AG04450 (cell line): ENCODE data around the gene TRMT2A. TPM values are rescaled to one million over a fixed set of nuclear protein-coding genes. Genes with fewer than 3 reads are reported as not detected.
A peak's percentile ranks its signal among the peaks of the same experiment; 100 is the strongest.

ENCODE experiments used
- CTCF ChIA-PET: fragments of 300-600, 350-600 bp; formaldehyde crosslinking; extraction: SDS; loops from one replicate; lab custom pipeline; 2022; ENCODE audit warnings: antibody characterized with exemption, inconsistent platforms; lab: Charles Lee
- POLR2A ChIA-PET: fragments of 350-600 bp; formaldehyde crosslinking; extraction: SDS; loops from one replicate; lab custom pipeline; 2021; ENCODE audit warnings: antibody characterized with exemption, inconsistent platforms; lab: Yijun Ruan, JAX
- DNase-seq: peaks from one replicate; pipeline ENCODE4 v3.0.0-alpha.2; 2011; ENCODE audit warnings: low read depth, low spot score
- H3K27ac ChIP-seq: one replicate; pipeline ENCODE4 v1.5.1; 2012; ENCODE audit warnings: low read depth, low read length, control low read depth
- H3K27me3 ChIP-seq: one replicate; pipeline ENCODE4 v1.6.0; 2012; ENCODE audit warnings: low read length; ENCODE audit not compliant: control insufficient read depth, insufficient read depth
- H3K4me3 ChIP-seq: 2 replicates; pipeline ENCODE4 v1.5.1; 2011; ENCODE audit warnings: mild to moderate bottlenecking, low read depth, low read length, control low read depth
- H3K9me3 ChIP-seq: 2 replicates; pipeline ENCODE4 v1.5.1; 2012; ENCODE audit warnings: low read length; ENCODE audit not compliant: control insufficient read depth, insufficient read depth
- CTCF ChIP-seq: IDR thresholded peaks from 2 replicates; pipeline ENCODE4 v1.5.1; 2011; ENCODE audit warnings: low read depth, low read length, control low read depth, inconsistent platforms
- polyA plus RNA-seq: library from polyadenylated mRNA; depleted of rRNA; stranded (reverse); fragments of >200 nt; gene quantifications from 2 replicates; pipeline ENCODE4 v1.2.3, GENCODE V29; 2011

Gene TRMT2A
- polyA plus RNA-seq, 1 experiment = 15.6 TPM

- DNase-seq = no peak
- no peak overlapping the region for H3K27ac ChIP-seq
- no peak overlapping the region for H3K4me3 ChIP-seq
- no peaks in the 10 kb centered on the region for H3K27me3 ChIP-seq
- CTCF ChIA-PET = interaction anchor here (1.2 kb wide), 1 partner anchor 20 kb away, joined by 3 read pairs; no protein-coding TSS in a partner anchor
- POLR2A ChIA-PET = interaction anchor here (0.6 to 1.3 kb wide), 2 partner anchors 10 to 12 kb away, joined by 3 to 5 read pairs; no protein-coding TSS in a partner anchor
- H3K9me3 ChIP-seq = no peaks in the 10 kb centered on the region
- TF ChIP-seq CTCF = no peak
Observed at GRCh38 chr22:20090730-20091240, 26.2 kb downstream of the TRMT2A start.

- no peak for DNase-seq
- ChIA-PET POLR2A (interaction anchor here (0.6 to 1.3 kb wide), 3 partner anchors 9 to 32 kb away, joined by 3 to 5 read pairs (median 5); no protein-coding TSS in a partner anchor), CTCF (interaction anchor here (1.2 kb wide), 1 partner anchor 21 kb away, joined by 3 read pairs; no protein-coding TSS in a partner anchor)
- no peaks in the 10 kb centered on the region for H3K9me3 ChIP-seq
- no peak overlapping the region for H3K4me3 ChIP-seq
- peak overlapping the region; percentile 57 for H3K27ac ChIP-seq
- no peaks in the 10 kb centered on the region for H3K27me3 ChIP-seq
- TF ChIP-seq CTCF = no peak
Observed at GRCh38 chr22:20089977-20090729, 26.9 kb downstream of the TRMT2A start.

DNA sequence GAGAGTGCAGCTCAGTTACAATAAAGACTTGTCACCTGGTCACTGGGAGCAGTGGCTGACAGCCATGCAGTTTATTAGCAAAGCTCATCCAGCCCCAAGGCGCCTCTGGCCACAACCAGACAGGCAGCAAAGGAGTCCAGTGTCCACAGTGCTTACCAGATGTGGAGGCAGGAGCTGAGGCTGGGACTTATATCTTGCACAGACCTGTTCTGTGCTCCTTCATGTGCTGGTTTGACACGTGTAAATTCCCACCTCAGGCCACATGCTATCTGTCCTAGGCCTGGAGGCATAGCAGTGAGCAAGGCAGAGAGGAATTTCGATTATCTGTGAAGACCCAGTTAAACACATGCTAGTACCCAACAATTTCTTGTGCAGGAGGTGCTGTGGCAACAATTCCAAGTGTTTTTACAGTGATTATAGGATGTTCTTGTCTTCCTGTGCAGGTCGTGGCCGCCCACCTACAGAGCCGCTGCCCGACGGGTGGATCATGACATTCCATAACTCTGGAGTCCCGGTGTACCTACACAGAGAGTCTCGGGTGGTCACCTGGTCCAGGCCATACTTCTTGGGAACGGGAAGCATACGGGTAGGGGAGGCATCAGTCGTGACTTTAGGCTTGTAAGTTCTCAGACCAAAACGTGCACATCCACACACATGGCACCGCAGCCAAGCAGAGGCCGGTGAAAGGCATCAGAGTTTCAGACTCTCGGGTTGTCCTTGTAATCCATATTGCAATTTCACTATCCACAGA, 27.6 kb downstream of the TRMT2A start:
- ChIA-PET CTCF (no interaction called here), POLR2A (interaction anchor here (1.3 kb wide), 1 partner anchor 8 kb away, joined by 3 read pairs; no protein-coding TSS in a partner anchor)
- H3K27ac ChIP-seq = no peak overlapping the region
- DNase-seq = no peak
- no peaks in the 10 kb centered on the region for H3K9me3 ChIP-seq
- H3K4me3 ChIP-seq = no peak overlapping the region
- no peaks in the 10 kb centered on the region for H3K27me3 ChIP-seq
- TF ChIP-seq CTCF = no peak

DNA sequence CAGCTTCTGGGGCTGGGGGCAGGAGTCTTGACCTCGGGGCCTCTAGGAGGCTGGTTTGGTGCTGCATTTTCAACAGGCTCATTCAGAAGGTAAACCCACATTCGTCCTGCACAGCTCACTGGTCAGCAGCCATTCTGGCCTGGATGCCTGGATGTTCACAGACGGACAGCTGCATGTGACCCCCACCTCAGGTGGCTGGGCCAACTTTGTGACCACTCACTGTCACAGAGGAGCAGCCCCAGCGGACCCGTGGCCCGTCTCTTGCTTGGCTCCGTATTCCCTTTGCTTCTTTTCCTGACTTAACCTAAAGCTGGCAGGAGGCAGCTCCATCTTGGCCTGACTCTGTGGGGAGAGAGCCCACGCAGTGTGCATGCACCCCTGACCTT, 28.8 kb downstream of the TRMT2A start:
- no peak for TF ChIP-seq CTCF
- H3K27me3 ChIP-seq = no peaks in the 10 kb centered on the region
- POLR2A ChIA-PET = no interaction called here
- no peak for DNase-seq
- no peaks in the 10 kb centered on the region for H3K9me3 ChIP-seq
- CTCF ChIA-PET = no interaction called here
- no peak overlapping the region for H3K4me3 ChIP-seq
- H3K27ac ChIP-seq = no peak overlapping the region
